Ishikawa (cell line): ENCODE measurements around the gene KRTAP3-3.

Source experiments
- CEBPB ChIP-seq: IDR thresholded peaks from 2 replicates; pipeline ENCODE4 v1.6.1; 2012
- CREB1 ChIP-seq: IDR thresholded peaks from 2 replicates; pipeline ENCODE4 v1.6.1; 2012; ENCODE audit warnings: low read depth
- EP300 ChIP-seq: IDR thresholded peaks from 2 replicates; pipeline ENCODE4 v1.6.1; 2012; ENCODE audit warnings: borderline replicate concordance
- FOXM1 ChIP-seq: IDR thresholded peaks from 2 replicates; pipeline ENCODE4 v1.6.1; 2012; ENCODE audit warnings: low read depth, borderline replicate concordance
- RAD21 ChIP-seq: IDR thresholded peaks from 2 replicates; pipeline ENCODE4 v1.6.1; 2012; ENCODE audit warnings: low read depth
- TAF1 ChIP-seq: IDR thresholded peaks from 2 replicates; pipeline ENCODE4 v1.6.1; 2012; ENCODE audit warnings: low read depth, mild to moderate bottlenecking
- YY1 ChIP-seq: IDR thresholded peaks from 2 replicates; pipeline ENCODE4 v1.6.1; 2012; ENCODE audit warnings: low read depth
- ZBTB7A ChIP-seq: IDR thresholded peaks from 2 replicates; pipeline ENCODE4 v1.6.1; 2012; ENCODE audit warnings: low read depth
- TF ChIP-seq, protein P1 (sequence below): IDR thresholded peaks from 2 replicates; pipeline ENCODE4 v1.6.1; 2012
- TF ChIP-seq, protein P2 (sequence below): IDR thresholded peaks from 2 replicates; pipeline ENCODE4 v1.6.1; 2012; ENCODE audit warnings: low read depth, mild to moderate bottlenecking

DNA sequence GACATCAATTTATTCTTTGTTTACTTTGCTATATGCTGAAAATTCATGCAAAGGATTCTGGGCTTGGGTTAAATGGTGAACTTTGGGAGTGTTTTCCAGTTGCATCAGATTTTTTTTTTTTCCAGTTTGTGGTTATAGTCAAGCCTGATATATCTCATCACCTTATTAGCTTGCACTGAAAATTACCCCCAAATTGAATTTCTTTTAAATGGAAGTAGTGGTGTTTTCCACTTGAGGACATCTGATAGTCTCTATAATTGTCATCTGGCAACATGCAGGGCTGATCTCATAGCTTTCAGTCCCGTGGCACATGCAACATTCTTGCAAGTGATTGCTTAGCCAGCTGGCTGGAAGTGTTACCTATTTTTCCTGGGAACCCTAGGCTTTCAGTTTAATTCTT, 19.6 kb upstream of the KRTAP3-3 start:
- TF ChIP-seq, protein P1, sequence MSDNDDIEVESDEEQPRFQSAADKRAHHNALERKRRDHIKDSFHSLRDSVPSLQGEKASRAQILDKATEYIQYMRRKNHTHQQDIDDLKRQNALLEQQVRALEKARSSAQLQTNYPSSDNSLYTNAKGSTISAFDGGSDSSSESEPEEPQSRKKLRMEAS: no peak
- TF ChIP-seq, protein P2, sequence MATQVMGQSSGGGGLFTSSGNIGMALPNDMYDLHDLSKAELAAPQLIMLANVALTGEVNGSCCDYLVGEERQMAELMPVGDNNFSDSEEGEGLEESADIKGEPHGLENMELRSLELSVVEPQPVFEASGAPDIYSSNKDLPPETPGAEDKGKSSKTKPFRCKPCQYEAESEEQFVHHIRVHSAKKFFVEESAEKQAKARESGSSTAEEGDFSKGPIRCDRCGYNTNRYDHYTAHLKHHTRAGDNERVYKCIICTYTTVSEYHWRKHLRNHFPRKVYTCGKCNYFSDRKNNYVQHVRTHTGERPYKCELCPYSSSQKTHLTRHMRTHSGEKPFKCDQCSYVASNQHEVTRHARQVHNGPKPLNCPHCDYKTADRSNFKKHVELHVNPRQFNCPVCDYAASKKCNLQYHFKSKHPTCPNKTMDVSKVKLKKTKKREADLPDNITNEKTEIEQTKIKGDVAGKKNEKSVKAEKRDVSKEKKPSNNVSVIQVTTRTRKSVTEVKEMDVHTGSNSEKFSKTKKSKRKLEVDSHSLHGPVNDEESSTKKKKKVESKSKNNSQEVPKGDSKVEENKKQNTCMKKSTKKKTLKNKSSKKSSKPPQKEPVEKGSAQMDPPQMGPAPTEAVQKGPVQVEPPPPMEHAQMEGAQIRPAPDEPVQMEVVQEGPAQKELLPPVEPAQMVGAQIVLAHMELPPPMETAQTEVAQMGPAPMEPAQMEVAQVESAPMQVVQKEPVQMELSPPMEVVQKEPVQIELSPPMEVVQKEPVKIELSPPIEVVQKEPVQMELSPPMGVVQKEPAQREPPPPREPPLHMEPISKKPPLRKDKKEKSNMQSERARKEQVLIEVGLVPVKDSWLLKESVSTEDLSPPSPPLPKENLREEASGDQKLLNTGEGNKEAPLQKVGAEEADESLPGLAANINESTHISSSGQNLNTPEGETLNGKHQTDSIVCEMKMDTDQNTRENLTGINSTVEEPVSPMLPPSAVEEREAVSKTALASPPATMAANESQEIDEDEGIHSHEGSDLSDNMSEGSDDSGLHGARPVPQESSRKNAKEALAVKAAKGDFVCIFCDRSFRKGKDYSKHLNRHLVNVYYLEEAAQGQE: no peak
- TF ChIP-seq CEBPB (no peak), CREB1 (no peak), EP300 (no peak), RAD21 (no peak), YY1 (no peak), FOXM1 (no peak), TAF1 (no peak), ZBTB7A (no peak)
